GM18861 (cell line): ENCODE measurements around the gene DOCK4.

Source experiments
- ATAC-seq: cut with Tn5 transposase; IDR thresholded peaks from one replicate; pipeline ENCODE4 v1.9.1; 2021; ENCODE audit not compliant: unreplicated experiment

Gene DOCK4

DNA sequence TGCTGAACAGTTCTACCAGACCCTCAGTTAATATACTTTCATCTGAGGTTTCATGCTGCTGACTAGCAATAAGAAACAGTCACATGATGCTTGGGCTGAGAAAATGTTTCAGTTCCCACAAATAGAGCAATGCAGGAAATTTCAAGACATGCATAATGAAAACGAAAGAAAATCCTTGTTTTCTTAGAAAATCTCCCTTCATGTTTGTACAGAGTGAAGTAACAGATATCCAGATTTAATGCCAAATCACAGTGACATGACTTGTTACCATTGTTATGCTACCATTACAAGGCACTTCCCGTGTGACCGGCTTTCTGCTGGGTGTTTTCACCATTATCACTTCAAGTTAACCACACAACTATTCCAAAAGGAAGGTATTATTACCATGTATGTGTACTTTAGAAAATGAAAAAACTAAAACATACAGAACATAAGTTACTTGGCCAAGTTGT is 121.7 kb downstream of the DOCK4 start:
- ATAC-seq, result peak; percentile 48

DNA sequence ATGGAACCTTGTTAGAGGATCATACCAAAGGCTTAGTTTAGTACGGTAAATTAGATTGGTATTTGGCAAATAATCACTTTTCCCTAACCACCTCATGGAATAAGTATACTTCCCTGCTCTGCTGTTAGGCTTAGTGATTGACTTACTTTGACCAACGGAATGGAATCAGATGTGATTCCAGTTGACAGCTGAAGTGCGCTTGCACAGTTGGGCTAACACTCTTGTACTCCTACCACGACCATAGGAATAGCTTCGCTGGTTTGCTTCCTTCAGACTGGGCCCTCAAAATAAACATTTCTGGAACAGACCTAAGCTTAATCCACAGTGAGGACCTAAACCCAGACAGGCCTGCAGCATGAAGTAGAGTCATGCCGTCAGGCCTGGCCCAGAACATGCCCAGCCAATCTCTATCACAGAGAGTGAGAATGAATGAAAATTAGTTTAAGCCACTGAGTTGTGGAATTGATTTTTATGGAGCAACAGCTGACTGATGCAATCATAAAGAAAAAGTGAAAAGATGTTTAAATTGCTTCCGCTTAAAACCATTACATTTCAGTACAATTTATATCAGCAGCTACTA is 122.3 kb downstream of the DOCK4 start:
- ATAC-seq, result no peak

DNA sequence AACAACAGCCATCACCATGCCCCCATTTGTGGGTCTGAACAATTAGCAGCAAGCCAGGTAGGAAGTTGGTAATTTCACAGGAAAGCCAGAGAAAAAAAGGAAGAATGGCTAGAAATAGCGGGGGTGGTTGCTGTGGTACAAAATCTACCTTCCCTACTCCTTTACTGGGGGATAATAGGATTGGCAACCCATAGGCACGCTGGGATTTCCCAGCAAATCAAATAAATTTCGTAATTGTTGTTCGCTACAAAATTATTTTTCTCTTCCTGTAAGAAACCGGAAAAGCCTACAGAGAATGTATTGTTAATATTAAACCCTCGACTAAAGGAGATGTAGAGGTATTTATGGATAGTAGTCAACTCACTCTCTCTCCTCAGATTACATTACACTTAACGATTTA is 123.9 kb downstream of the DOCK4 start:
- no peak for ATAC-seq

DNA sequence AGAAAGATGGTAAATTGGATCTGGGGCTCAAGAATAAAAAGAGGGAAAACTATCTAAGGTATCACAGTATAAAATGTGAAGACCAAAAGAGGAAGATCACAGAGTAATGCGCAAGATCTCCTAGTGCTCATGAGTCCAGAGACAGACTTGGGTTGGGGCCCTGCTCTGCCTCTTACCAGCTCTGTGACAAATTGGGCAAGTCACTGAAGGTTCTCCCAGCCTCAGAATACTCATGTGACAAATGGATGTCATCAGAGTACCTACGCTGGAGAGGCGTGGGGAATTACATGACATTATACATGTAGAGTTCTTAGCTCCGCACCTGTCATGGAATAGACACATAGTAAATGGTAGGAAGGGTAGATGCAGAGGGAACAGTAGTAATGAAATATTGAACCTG is 124.4 kb downstream of the DOCK4 start:
- ATAC-seq, result no peak

DNA sequence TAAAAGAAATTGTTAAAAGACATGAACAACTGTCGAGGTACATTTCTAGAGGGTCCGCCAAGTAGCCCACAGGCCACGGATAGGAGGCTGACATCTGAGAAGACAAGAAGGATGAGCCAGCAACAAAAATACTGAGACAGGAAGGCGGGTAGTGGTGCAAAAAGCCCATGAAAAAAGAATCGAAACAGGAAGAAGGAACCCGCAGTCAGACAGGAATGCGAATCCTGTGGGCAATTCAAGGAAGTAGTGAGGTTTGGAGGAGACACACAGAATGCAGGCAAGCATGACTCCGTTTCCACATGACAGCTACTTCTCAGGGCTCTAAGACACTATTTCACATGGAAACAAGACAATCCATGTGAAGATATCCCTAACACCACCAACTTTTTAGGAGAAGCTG is 125.2 kb downstream of the DOCK4 start:
- no peak for ATAC-seq

DNA sequence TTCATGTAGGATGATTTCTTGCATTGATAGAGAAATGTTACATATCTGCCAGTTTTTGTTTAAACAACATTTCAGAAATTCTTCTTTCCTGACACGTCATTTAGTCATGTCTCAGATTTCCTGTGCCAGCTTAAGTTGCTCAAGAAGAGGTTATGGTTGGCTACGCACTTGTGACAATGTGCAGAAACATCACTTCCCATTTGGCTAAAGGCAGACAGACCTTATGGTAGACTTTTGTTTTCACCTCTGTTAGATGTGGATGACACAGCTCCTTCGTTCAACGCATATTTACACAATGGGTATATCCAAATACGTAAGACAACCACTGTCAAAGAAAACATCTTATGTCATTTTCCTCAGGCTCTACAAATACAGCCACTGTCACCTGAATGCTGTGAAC is 125.8 kb downstream of the DOCK4 start:
- peak; percentile 90 for ATAC-seq

DNA sequence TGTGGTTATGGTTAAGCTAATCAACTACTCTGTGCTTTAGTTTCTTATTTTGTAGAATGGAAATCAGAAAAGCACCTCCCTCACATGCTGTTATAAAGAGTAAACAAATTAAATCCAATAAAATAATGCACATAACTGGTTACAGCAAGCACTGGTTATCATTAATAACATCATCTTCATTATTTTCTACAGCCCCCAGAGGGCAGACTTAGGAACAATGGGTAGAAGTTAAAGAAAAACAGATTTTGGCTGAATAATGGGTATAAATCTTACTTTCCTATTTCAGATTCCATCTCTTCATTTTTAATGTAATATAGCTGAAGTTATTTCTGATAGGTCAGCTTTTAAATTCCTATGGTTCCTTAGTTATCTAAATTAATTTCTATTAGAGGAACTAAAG is 126.5 kb downstream of the DOCK4 start:
- no peak for ATAC-seq

DNA sequence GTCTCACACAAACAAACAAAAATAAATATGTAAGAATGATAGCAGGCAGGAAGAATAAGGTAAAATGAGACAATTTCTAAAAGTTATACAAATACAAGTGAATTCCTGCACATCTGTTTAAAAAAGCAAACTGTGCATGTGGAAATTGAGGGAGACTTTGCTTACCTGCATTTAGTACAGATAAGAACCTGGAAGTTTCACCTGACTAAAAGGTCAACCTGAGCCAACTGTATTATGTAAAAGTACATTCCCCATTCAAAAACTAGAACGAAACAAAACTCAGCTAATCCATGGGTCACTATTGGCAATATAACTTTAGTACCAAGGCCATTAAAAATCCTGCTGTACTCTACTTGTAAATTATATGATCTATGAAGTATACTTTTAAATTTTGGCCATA is 127.1 kb downstream of the DOCK4 start:
- ATAC-seq, result no peak

DNA sequence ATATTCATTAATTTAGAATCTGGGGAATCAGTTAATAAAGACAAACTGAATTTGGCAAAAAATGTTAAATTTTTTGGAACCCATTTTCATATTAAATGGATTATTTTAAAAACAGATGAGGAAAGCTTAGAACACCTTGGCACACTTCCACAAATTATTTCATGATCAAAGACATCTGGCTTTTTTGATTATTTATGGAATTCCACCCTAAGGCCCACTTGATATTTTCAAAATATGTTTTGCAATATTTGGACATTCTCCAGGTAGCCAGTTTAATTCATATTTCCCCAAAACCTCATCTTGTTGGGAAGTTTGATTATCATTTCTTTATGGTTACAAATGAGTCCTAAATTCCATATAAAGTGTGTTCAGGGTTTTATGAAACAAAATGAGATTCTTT is 129.9 kb downstream of the DOCK4 start:
- no peak for ATAC-seq

DNA sequence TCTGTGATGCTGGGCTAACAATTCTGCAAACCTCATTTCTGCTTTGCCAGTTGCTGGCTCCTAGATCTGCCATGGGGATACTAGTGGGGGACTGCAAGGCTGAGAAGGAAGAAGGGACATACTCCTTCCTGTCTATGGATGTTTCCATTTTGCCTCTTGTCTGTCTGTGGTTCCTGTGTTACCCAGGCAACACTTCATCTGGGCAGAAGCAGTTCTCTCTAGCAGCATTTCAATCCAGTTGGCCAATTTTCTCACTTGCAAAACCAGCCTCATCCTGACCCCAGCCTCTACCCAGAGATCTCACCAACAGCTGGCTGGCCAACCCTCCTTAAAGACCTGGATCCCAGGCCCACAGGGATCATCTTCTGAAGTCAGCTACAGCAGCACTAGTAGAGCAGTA is 131.7 kb downstream of the DOCK4 start:
- ATAC-seq, result no peak

DNA sequence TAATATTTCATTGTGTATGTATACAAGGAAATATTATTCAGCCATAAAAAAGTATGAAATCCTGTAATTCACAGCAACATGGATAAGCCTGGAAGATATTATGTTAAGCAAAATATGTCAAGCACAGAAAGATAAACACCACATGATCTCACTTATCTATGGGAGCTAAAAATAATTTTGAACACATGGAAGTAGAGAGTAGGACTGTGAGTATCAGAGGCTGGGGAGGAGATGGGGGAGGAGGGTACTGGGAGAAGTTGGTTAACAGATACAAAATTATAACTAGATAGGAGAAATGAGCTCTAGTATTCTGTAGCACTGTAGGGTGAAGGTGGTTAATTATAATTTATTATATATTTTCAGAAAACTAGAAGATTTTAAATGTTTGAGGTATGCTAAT is 132.7 kb downstream of the DOCK4 start:
- ATAC-seq, result no peak

DNA sequence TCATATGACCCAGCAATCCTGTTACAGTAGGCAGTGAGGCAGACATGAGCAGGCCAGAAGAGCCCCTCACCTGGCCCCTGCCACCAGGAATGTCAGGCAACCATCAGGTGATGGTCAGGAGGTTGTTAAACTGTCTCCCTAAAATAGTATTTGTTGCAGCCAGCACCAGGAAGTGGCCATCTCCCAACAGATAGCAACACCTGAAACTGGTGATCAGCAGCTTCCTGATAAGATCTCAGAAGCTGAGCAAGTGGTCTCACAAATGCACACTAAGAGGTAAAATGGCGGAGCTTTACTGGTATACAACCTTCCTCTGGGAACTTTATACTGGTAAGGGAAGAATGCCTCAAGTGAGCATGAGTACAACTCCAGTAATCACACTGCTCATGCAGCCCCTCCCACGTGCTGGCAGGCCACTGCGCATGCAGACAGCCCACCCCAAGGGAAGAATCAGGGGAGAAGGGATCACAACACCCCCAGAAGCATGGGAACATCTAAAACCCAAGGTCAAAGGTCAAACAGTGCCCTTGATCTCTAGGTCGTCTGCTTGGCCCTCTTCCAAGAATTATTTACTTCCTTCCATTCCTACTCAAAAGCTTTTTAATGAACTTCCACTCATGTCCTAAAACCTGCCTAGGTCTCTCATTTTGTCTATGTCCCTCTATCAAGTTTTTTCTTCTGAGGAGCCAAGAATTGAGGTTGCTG is 133.5 kb downstream of the DOCK4 start:
- ATAC-seq, result no peak

DNA sequence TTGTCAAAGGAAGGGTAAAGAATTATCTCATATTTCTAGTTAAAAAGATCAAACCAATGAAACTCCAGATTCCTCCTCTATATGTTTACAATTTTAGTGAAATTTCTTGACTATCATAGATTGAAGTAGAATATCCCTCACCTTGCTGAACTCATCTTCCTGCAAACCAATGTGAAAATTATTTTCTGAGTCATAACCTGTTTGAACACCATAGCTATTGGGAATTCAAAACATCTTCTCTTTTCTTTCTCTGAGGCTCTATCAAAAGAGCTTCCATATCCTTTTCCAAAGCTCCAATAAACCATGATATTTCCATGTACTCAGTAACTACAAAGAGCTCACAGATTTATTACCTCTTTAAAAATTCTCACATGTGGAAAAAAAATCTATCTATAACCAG is 134.3 kb downstream of the DOCK4 start:
- no peak for ATAC-seq

DNA sequence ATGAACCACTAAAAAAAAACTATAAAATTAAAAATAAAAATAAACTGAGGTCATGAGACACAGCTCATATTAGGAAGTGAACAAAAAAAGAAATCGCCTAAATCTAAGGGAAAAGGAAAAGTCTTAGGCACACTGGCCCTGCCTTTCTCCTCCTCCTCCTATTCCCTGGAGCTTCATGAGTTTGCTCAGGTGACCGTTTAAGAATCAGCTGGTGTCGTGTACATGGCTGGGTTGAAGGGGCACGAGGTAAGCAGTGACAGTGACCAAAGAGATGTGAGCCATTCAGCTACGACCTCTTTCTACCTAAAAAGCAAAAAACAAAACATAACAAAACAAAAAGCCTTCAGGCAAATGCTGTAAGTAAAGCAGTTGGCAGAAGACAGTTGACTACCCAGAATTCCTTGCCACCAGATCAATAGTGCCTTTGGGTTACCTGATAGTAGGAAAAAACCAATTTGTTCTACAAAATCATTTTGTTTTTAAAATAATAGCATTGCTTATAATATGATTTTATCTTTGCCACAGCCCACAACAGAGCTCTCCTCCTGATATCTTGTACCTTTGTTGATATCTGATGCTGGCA is 135.4 kb downstream of the DOCK4 start:
- no peak for ATAC-seq

DNA sequence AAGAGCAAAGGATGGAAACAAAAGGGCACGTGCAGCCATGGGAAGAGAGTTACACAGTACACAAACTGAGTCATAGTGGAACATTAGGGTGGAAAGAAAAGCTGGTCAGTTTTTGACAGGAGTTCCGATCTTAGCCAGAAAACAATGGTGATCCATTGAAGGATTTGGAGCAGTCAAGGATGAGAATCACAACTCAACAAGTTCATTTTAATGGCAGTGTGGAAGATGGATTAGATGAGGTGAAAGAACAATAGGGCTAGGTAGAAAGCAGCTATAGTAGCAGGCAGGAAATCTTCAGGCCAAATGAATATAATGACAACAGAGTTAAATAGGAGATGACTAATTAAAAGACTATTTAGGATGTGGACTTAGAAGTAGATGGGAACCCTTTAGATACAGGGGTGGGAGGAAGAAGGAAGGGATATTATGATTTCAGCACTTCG is 136.3 kb downstream of the DOCK4 start:
- ATAC-seq, result no peak

DNA sequence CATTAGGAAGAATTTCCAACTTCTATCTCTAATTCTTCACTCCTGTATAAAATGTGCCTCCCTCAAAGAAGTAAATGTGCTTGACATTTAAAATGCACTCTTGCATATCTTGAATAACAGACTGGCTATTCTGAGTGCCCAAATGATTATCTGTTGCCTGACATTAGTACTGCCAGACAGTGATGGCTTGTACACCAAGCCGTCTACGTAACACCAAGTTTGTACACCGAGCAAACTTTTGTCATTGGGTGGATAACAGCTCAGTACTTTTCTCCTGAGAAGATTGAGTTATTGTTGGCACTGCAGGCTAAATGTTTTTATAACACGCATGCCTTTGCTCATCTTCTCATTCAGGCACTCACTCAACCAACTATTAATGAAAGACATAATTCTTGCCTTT is 137.2 kb downstream of the DOCK4 start:
- no peak for ATAC-seq

DNA sequence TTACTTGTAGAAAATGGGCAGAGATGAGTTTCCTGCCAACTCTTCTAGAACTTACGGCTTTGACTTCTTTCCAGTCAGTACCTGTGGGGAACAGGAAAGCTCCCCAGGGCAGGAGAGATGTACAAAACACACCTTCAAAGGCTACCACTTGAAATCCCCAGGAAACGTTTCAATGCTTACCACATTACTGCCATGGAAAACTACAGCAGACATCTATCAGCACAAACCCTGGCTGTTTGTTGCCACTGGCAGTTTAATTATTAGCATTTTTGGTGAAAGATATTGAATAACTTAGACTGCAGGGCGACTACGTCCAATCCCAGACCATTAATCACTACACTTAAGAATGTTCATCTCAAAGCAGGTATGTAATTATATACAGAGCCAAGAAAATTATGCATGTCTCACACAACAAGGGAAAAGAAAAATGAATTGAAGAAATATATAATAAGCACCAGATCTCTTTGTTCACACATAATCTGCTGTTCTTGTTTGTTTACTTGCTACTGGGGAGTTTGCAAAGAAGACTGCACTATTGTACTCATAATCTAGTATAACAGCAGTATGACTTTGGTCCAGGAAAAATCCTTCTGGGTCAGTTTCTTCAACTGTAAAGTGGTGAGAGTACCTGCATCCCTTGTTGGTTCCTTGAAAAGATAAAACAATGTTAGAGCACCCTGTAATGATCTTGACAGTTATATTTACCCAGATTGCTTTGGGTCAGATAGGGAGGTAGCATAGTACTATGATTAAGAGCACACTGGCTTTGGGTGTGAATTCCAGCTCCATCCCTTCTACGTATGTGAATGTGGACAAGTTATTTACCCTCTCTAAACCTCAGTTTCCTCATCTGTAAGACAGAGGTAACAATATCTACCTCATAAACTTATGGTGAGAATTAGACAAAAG is 138.3 kb downstream of the DOCK4 start:
- no peak for ATAC-seq

DNA sequence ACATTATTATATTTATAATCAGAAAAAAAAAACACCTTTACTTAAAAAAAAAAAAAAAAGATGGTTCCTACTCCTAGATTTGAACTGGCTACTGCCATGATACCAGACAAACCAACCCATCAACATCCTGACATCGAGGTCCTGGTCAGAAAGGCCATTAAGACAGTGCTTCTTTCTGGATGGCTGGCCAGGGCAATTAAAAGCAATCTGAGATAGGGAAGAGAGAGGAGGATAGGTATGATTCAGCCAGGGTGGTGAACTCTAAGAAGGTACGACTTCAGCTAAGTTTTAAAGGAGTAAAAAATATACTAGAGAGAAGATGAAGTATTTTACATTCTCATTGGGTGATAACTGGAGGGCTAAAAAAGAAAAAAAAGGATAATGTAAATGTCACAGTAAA is 139.0 kb downstream of the DOCK4 start:
- no peak for ATAC-seq

DNA sequence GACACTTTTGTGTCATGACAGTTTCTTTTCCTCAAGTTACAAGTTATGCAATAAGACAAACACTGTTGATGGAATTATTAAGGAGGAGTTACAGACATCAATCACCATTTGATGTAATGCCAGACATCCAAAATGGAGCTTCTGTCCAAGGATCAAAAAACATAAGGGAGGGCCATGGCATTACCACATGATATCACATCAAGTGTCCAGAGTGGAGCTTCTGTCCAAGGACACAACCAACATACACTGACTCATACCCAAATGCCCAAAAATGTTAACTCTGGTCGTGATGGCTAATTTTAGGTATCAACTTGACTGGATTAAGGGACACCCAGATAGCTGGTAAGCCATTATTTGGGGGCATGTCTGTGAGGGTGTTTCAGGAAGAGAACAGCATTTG is 140.4 kb downstream of the DOCK4 start:
- ATAC-seq, result no peak

DNA sequence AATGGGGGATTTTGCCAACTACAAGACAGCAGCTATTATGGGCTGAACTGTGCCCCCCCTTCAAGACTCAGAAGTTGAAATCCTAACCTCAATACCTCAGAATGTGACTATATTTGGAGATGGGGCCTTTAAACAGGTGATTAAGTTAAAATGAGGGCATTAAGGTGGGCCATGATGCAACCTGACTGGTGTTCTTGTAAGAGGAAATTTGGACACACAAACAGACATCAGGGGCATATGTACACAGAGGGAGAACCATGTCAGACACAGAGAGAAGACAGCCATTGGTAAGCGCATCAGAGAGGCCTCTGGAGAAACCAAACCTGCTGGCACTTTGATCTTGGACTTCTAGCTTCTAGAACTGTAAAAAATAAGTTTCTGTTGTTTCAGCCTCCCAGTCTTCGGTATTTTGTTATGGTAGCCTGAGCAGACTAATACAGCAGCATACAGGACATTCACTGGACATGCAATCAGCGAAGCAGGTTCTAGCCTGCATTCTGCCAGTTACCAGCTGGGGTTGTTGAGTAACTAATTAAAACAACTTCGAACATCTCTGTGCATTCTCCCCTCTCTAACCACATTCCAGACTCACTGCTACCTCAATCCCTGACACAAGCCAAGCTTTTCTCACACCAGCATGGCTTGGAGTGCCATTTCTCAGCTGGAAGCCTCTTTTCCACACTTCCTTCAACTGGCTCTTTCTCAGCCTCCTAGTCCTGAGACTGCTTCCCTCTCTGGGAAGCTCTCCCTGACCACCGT is 141.4 kb downstream of the DOCK4 start:
- ATAC-seq, result no peak

DNA sequence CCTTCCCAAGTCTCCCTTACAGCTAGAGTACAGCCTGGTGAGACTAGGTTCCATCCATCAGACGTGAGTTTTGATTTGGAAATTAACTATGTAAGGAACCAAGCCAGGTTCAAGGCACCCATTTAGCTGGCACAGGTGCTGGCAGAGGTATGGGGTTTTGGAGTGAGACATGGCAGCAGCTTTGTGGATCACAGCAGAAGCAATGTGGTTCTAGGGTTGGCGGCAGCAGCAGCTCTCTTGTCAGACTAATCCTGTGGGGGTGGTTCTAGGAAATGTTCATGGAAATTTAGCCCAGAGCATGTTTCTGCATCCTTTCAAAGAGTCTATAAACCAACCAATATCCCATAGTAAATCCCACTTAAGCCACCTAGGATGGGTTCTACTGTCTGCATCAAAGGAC is 142.2 kb downstream of the DOCK4 start:
- no peak for ATAC-seq
